Activated CD4-positive, alpha-beta T cell treated with anti-CD3 and anti-CD28 coated beads, Interleukin-2, amount 10 ng/mL, durations not matched to agents 24 days and 14 days (primary cell): Measurements from ENCODE around the gene STEAP1. TPM values are rescaled to one million over a fixed set of nuclear protein-coding genes. Genes with fewer than 3 reads are reported as not detected.
"Not testable (repeated sequence)": the region's sequence is repeated elsewhere in the genome, so short reads cannot be mapped to it uniquely, and the experiment has no call there.

Experiments
- DNase-seq: peaks from one replicate; pipeline ENCODE4 v3.0.0; 2022
- H3K27ac Mint-ChIP-seq: one replicate; pipeline ENCODE4 v1.8.0; 2022; ENCODE audit warnings: mild to moderate bottlenecking, mixed read lengths
- H3K27me3 Mint-ChIP-seq: one replicate; pipeline ENCODE4 v1.8.0; 2022; ENCODE audit warnings: mixed read lengths
- H3K36me3 Mint-ChIP-seq: one replicate; pipeline ENCODE4 v1.8.0; 2022; ENCODE audit warnings: low read depth, mild to moderate bottlenecking, mixed read lengths
- H3K4me1 Mint-ChIP-seq: one replicate; pipeline ENCODE4 v1.8.0; 2021; ENCODE audit warnings: mixed read lengths
- H3K4me3 Mint-ChIP-seq: one replicate; pipeline ENCODE4 v1.8.0; 2022; ENCODE audit warnings: mild to moderate bottlenecking, moderate library complexity, mixed read lengths
- H3K9me3 Mint-ChIP-seq: one replicate; pipeline ENCODE4 v1.8.0; 2021; ENCODE audit warnings: mixed read lengths
- intact Hi-C: fragments of 100-400 bp; cut with micrococcal nuclease; formaldehyde crosslinking; loops from one replicate; pipeline ENCODE4 v1.15.1; 2023
- total RNA-seq: library from RNA; stranded (reverse); gene quantifications from 2 replicates; pipeline ENCODE4 v1.2.3, GENCODE V29; 2022

Gene STEAP1
- total RNA-seq, 1 donor from 2014 or later, result 1.4 TPM

- Mint-ChIP-seq H3K9me3 (peaks cover 9% of the 10 kb centered on the region), H3K4me3 (no peak overlapping the region), H3K4me1 (peaks cover 18% of the 10 kb centered on the region), H3K27ac (peak overlapping the region; percentile 56), H3K36me3 (peaks cover 5% of the 10 kb centered on the region), H3K27me3 (no peaks in the 10 kb centered on the region)
- no peak for DNase-seq
- intact Hi-C loops, result no loop called here
Measured at GRCh38 chr7:90180649-90181048, 26.4 kb downstream of the STEAP1 start.

- Mint-ChIP-seq H3K9me3 (peaks cover 9% of the 10 kb centered on the region), H3K36me3 (peaks cover 3% of the 10 kb centered on the region), H3K4me1 (peaks cover 18% of the 10 kb centered on the region), H3K27me3 (no peaks in the 10 kb centered on the region), H3K27ac (no peak overlapping the region), H3K4me3 (no peak overlapping the region)
- intact Hi-C loops, result no loop called here
- no peak for DNase-seq
Measured at GRCh38 chr7:90181485-90181884, 27.2 kb downstream of the STEAP1 start.

GRCh38 chr7:90186290-90186689 lies 32.0 kb downstream of the STEAP1 start:
- H3K4me3 Mint-ChIP-seq, intact Hi-C loops, H3K36me3 Mint-ChIP-seq, H3K27ac Mint-ChIP-seq, H3K27me3 Mint-ChIP-seq, DNase-seq, H3K9me3 Mint-ChIP-seq, H3K4me1 Mint-ChIP-seq: not testable (repeated sequence)

DNA sequence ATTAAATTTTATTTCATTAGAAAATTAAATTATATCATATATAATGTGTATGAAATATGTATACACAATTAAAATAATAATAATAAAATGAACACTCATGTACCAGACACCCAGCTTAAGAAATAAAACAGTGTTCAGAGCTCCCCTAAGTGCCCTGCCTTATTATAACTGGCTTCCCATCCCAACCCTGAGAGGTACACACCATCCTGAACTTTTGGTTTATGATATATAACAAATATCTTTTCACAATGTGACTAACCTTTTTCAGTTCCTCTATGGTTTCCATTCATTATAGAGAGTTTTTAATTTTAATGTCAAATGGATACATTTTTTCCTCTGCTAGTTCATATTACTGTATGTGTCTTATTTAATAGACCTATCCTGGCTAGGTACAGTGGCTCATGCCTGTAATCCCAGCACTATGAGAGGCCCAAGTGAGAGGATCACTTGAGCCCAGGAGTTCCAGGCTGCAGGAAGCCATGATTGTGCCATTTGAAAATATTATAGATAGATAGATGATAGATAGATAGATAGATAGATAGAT lies 33.3 kb downstream of the STEAP1 start:
- intact Hi-C loops, result no loop called here
- Mint-ChIP-seq H3K4me3 (no peak overlapping the region), H3K4me1 (no peaks in the 10 kb centered on the region), H3K27ac (no peak overlapping the region), H3K27me3 (no peaks in the 10 kb centered on the region), H3K9me3 (peaks cover 6% of the 10 kb centered on the region), H3K36me3 (no peaks in the 10 kb centered on the region)
- DNase-seq, result no peak

- Mint-ChIP-seq H3K4me3 (no peak overlapping the region), H3K36me3 (no peaks in the 10 kb centered on the region), H3K27me3 (no peaks in the 10 kb centered on the region), H3K27ac (no peak overlapping the region), H3K9me3 (peaks cover under 1% of the 10 kb centered on the region), H3K4me1 (no peaks in the 10 kb centered on the region)
- intact Hi-C loops, result no loop called here
- DNase-seq, result no peak
Measured at GRCh38 chr7:90188281-90188680, 34.0 kb downstream of the STEAP1 start.

DNA sequence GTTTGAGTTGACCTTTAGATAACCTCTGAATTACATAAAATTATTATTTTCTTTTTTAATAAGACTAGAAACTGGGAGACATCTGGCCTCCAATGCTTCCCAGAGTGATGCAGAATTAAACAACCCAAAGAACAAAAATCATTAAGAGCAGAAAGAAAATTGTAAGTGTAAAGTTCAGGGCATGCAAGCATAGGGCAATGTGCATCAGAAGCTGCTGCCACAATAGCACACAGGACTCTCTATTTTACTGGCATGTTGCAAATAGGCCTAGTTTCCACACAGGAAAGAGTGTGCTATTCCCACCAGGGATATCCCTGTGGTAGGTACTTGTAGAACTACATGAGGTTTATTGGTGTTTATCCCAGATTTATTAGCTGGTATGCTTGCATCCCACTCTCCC lies 36.7 kb downstream of the STEAP1 start:
- Mint-ChIP-seq H3K4me1 (no peaks in the 10 kb centered on the region), H3K27ac (no peak overlapping the region), H3K4me3 (no peak overlapping the region), H3K27me3 (peaks cover 2% of the 10 kb centered on the region), H3K36me3 (no peaks in the 10 kb centered on the region), H3K9me3 (peaks cover 5% of the 10 kb centered on the region)
- DNase-seq, result no peak
- intact Hi-C loops, result no loop called here

DNA sequence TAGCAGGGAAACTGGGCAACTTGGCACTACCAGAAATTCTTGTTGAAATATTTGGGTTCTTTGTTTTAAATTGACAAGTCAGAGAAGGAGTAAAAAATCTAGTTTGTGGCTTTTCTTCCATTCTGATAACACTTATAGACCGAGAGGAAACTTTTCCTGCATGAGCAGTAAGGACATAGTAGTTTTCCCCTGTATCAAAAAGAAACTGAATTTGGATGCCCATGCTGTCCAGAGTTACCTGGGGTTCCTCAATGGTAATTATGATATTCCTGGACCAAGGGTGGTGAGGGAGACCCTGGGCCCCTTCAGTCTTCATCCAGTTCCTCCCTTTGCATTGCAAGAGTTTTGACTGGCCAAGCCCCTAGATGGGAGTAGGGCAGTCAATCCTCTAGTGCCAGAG lies 37.4 kb downstream of the STEAP1 start:
- H3K27ac Mint-ChIP-seq, result no peak overlapping the region

DNA sequence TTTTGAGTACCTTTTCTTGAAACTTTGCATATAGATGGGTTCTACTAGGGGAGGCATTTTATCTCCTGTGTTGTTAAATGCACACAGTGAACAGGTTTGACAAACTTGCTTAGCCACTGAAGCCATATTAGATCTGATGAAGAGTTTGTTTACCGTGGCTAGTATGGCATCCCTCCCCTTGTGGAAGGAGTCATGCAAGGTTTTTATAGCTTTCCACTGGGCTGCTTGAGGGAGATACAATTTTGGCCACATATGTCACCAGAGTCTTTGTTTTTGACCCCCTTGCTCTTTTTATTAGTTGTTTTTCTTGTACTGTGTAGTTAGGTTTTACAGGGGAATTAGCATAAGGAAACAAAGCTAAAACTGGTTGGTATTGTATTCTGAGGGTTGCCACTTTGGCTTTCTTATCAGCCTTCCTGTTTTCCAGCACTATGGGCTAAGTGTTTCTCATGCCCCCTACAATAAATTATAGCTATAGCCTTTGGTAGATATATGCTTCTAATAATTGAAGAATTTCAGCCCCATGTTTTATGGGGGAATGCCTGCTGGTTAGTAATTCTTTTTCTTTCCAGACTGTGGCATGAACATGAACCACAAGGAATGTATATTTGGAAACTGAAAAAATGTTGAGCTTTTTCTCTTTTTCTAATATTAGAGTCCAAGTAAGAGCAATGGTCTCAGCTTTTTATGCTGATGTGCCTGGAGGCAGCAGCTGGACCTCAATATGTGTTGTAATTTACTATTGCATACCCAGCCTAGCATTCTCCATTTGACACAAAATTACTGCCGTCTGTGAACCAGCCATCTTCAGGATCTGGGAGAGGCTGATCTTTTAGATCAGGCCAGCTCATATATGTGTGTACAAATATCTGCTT lies 38.8 kb downstream of the STEAP1 start:
- DNase-seq, result no peak
- Mint-ChIP-seq H3K27ac (no peak overlapping the region), H3K36me3 (no peaks in the 10 kb centered on the region), H3K9me3 (peaks cover 9% of the 10 kb centered on the region), H3K4me1 (no peaks in the 10 kb centered on the region), H3K27me3 (peaks cover 4% of the 10 kb centered on the region), H3K4me3 (no peak overlapping the region)
- intact Hi-C loops, result no loop called here

More for the DNA sequence above, 37.4 kb downstream of the STEAP1 start:
- H3K9me3 Mint-ChIP-seq, result peaks cover 9% of the 10 kb centered on the region
- DNase-seq, result no peak
- no peaks in the 10 kb centered on the region for H3K36me3 Mint-ChIP-seq
- intact Hi-C loops, result no loop called here
- no peaks in the 10 kb centered on the region for H3K4me1 Mint-ChIP-seq
- no peak overlapping the region for H3K4me3 Mint-ChIP-seq
- H3K27me3 Mint-ChIP-seq, result peaks cover 4% of the 10 kb centered on the region

DNA sequence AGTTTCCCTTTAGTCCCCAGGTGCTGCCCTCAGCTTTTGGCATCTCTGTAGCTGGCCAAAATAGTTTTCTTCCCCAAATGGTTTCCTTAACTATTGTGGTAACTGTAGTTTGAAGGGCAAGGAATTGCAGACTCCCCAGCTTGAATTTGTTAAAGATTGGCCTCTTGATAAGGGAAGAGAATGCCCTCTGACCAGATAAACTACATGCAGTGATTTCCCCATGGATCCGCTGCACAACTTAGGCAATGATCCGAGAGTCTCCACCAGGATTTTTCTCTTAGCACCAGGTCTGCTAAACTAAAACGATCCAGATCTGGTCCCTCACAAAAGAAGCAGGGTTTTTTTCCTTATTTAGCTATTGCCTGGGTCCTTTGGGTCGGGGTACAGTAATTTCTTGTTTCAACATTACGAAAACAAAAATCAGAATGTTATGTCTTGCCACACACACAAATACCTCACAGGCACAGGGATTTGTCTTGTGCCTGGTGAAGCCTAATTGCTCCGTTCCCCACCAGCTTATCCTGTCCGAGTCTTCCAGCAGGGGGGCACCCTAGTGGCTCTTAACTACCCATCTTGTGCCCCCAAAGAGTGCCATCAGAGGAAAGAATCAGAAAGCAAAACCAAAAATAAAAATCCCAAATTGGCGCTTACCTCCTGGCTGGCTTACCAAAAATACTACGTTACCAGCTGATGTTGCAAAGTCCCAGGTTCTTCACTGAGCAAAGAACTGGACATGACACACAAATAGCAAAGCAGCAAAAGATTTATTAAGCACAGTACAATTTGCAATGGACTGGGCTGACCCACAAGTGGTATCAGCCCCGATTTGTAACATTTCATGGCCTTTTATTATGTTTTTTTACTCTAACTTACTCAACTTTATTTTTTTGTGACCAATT lies 40.9 kb downstream of the STEAP1 start:
- Mint-ChIP-seq H3K27ac (no peak overlapping the region), H3K27me3 (peaks cover 7% of the 10 kb centered on the region), H3K36me3 (no peaks in the 10 kb centered on the region), H3K9me3 (peaks cover 9% of the 10 kb centered on the region), H3K4me3 (no peak overlapping the region), H3K4me1 (no peaks in the 10 kb centered on the region)
- no peak for DNase-seq
- intact Hi-C loops, result no loop called here

GRCh38 chr7:90201500-90202195 lies 47.4 kb downstream of the STEAP1 start:
- no peak overlapping the region for H3K4me3 Mint-ChIP-seq
- intact Hi-C loops, result no loop called here

DNA sequence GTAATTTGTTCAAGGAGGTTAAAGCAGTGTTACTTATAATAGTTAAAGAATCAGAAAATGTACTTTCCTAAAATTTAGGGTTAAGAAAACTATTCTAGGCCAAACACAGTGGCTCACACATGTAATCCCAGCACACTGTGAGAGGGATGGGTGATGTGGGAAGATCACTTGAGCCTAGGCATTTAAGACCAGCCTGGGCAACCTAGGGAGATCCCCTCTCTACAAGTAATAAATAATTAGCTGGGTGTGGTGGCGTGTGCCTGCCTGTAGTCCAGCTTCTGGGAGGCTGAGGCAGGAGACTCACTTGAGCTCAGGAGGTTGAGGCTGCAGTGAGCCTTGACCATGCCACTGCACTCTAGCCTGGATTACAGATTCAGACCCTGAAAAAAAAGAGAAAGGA lies 53.7 kb downstream of the STEAP1 start:
- H3K4me3 Mint-ChIP-seq, result no peak overlapping the region
- no peaks in the 10 kb centered on the region for H3K36me3 Mint-ChIP-seq
- peaks cover 25% of the 10 kb centered on the region for H3K27me3 Mint-ChIP-seq
- no peak for DNase-seq
- peaks cover 4% of the 10 kb centered on the region for H3K4me1 Mint-ChIP-seq
- H3K9me3 Mint-ChIP-seq, result no peaks in the 10 kb centered on the region
- intact Hi-C loops, result no loop called here
- H3K27ac Mint-ChIP-seq, result no peak overlapping the region

More at GRCh38 chr7:90201500-90202195, 47.4 kb downstream of the STEAP1 start:
- no peaks in the 10 kb centered on the region for H3K4me1 Mint-ChIP-seq
- peaks cover 2% of the 10 kb centered on the region for H3K27me3 Mint-ChIP-seq
- no peaks in the 10 kb centered on the region for H3K9me3 Mint-ChIP-seq
- no peaks in the 10 kb centered on the region for H3K36me3 Mint-ChIP-seq
- no peak for DNase-seq
- H3K27ac Mint-ChIP-seq, result no peak overlapping the region

DNA sequence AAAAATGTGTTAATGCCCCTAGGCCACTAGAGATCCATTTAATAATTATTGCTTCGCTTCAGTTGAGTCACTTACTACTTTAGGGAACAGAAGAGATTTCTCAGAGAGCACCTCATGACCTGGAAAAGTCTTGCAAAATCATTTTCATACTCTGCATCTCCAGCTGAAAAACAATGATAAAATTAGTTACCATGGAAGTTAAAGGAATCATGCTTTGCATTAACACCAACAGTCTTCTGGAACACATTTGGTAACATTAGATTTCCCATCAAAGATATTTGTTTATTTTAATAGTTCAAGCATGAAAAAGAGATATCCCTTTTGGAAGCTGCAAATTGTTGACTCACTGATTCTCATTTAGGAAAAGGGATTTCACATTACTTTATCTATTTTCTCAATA lies 55.5 kb downstream of the STEAP1 start:
- H3K27ac Mint-ChIP-seq, result no peak overlapping the region
- no peak overlapping the region for H3K4me3 Mint-ChIP-seq
- no peak for DNase-seq
- H3K4me1 Mint-ChIP-seq, result peaks cover 4% of the 10 kb centered on the region
- intact Hi-C loops, result loop anchor here (5.0 kb wide), 1 partner anchor 37 kb away; no protein-coding TSS in a partner anchor
- H3K27me3 Mint-ChIP-seq, result peaks cover 25% of the 10 kb centered on the region
- H3K36me3 Mint-ChIP-seq, result no peaks in the 10 kb centered on the region
- no peaks in the 10 kb centered on the region for H3K9me3 Mint-ChIP-seq

GRCh38 chr7:90210475-90210874 lies 56.2 kb downstream of the STEAP1 start:
- intact Hi-C loops, result loop anchor here (5.0 kb wide), 1 partner anchor 38 kb away; no protein-coding TSS in a partner anchor
- no peak overlapping the region for H3K4me3 Mint-ChIP-seq
- H3K9me3 Mint-ChIP-seq, result no peaks in the 10 kb centered on the region
- no peak overlapping the region for H3K27ac Mint-ChIP-seq
- no peak for DNase-seq
- peaks cover 25% of the 10 kb centered on the region for H3K27me3 Mint-ChIP-seq
- H3K4me1 Mint-ChIP-seq, result peaks cover 4% of the 10 kb centered on the region
- H3K36me3 Mint-ChIP-seq, result no peaks in the 10 kb centered on the region
